ENCODE results near the gene PIAS2.

The PIAS2 gene

GRCh38 chr18:46939337-46939963 lies 22.1 kb upstream of the PIAS2 start:
- no peak for TF ChIP-seq RAD21 (IDR thresholded peaks at IDR 0.05; ENCODE audit: low read depth)
- no peak for TF ChIP-seq MAX (IDR thresholded peaks at IDR 0.05)
- no peak for TF ChIP-seq YY1 (IDR thresholded peaks at IDR 0.05; ENCODE audit: low read depth)
- TF ChIP-seq FOXM1 (IDR thresholded peaks at IDR 0.05; ENCODE audit: borderline replicate concordance, low read depth): no peak
- TF ChIP-seq USF1 (IDR thresholded peaks at IDR 0.05): no peak
- no peak for TF ChIP-seq ZBTB7A (IDR thresholded peaks at IDR 0.05; ENCODE audit: low read depth)
- TF ChIP-seq TAF1 (IDR thresholded peaks at IDR 0.05; ENCODE audit: low read depth): no peak
- TF ChIP-seq NFIC (IDR thresholded peaks at IDR 0.05): no peak
- no peak for TF ChIP-seq EGR1 (IDR thresholded peaks at IDR 0.05)
- no peak for TF ChIP-seq TCF12 (IDR thresholded peaks at IDR 0.05; ENCODE audit: low read depth)
- no peak for TF ChIP-seq REST (IDR thresholded peaks at IDR 0.05; ENCODE audit: low read depth)
- no peak for TF ChIP-seq CREB1 (IDR thresholded peaks at IDR 0.05; ENCODE audit: low read depth)
- no peak for TF ChIP-seq EP300 (IDR thresholded peaks at IDR 0.05; ENCODE audit: borderline replicate concordance)
- TF ChIP-seq CEBPB (IDR thresholded peaks at IDR 0.05): no peak

GRCh38 chr18:46920653-46921052 lies 3.3 kb upstream of the PIAS2 start:
- TF ChIP-seq RAD21 (IDR thresholded peaks at IDR 0.05; ENCODE audit: low read depth): no peak
- no peak for TF ChIP-seq TEAD4 (IDR thresholded peaks at IDR 0.05)
- TF ChIP-seq CEBPB (IDR thresholded peaks at IDR 0.05): no peak
- TF ChIP-seq EP300 (IDR thresholded peaks at IDR 0.05; ENCODE audit: borderline replicate concordance): no peak
- TF ChIP-seq TAF1 (IDR thresholded peaks at IDR 0.05; ENCODE audit: low read depth): no peak
- TF ChIP-seq REST (IDR thresholded peaks at IDR 0.05; ENCODE audit: low read depth): no peak
- no peak for TF ChIP-seq EGR1 (IDR thresholded peaks at IDR 0.05)
- TF ChIP-seq YY1 (IDR thresholded peaks at IDR 0.05; ENCODE audit: low read depth): no peak
- no peak for TF ChIP-seq USF1 (IDR thresholded peaks at IDR 0.05)
- no peak for TF ChIP-seq MAX (IDR thresholded peaks at IDR 0.05)
- no peak for TF ChIP-seq CREB1 (IDR thresholded peaks at IDR 0.05; ENCODE audit: low read depth)
- TF ChIP-seq ZBTB7A (IDR thresholded peaks at IDR 0.05; ENCODE audit: low read depth): no peak
- no peak for TF ChIP-seq NFIC (IDR thresholded peaks at IDR 0.05)
- no peak for TF ChIP-seq TCF12 (IDR thresholded peaks at IDR 0.05; ENCODE audit: low read depth)
- no peak for TF ChIP-seq FOXM1 (IDR thresholded peaks at IDR 0.05; ENCODE audit: borderline replicate concordance, low read depth)

DNA sequence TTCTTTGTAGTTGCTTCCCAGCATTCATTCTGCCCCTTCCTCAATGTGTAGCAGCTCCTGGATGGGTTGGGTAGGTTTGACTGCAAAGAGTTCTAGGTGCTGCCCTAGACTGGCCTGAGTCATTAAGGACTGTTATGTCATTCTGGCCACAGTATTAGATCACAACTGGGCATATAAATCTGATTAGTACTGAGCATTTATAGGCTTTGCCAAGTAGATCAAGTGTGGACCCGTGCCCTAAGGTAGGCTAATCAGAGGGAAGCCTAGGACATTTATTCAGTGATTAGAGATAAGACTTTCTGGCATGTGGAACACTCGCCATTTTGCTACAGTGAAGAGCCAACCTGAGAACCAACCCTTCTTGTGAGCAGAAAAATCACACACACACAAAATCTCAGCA lies 2.8 kb upstream of the PIAS2 start:
- TF ChIP-seq TAF1 (IDR thresholded peaks at IDR 0.05; ENCODE audit: low read depth) (no peak), RAD21 (IDR thresholded peaks at IDR 0.05; ENCODE audit: low read depth) (no peak), FOXM1 (IDR thresholded peaks at IDR 0.05; ENCODE audit: borderline replicate concordance, low read depth) (no peak), MAX (IDR thresholded peaks at IDR 0.05) (no peak), YY1 (IDR thresholded peaks at IDR 0.05; ENCODE audit: low read depth) (no peak), EP300 (IDR thresholded peaks at IDR 0.05; ENCODE audit: borderline replicate concordance) (no peak), EGR1 (IDR thresholded peaks at IDR 0.05) (no peak), CREB1 (IDR thresholded peaks at IDR 0.05; ENCODE audit: low read depth) (no peak)

- TF ChIP-seq EP300 (IDR thresholded peaks at IDR 0.05; ENCODE audit: borderline replicate concordance): no peak
These were observed 695 bp upstream of the PIAS2 start for GRCh38 chr18:46917803-46918600.

DNA sequence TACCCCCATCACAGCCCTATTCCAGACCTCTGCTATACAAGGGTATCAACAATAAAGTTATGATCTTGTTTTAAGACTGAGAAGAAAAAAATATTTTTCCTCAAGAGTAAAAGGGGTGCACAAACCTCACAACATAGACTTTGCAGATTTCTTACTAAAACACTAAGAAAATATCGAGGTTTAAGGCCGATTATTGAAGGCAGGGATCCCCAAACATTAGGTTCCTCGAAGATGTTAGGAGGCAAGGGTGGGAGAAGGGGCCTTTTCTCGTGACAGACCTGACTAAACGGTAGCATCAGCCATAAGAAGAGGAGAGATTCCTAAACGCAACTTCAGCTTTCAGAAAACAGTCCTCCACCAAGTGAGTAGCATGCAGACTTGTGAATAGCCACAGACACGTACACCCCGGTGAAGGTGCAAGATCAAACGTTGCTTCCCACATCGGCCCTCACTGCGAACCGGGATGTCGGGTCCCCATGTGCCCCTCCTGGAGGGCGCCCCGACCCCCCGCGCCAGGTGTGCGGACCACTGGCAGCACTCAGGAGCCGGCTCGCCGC lies 678 bp downstream of the PIAS2 start:
- TF ChIP-seq RAD21 (IDR thresholded peaks at IDR 0.05; ENCODE audit: low read depth): no peak

Measured in Ishikawa (cell line).